Vagina (tissue), 2 donors: ENCODE results near the gene TCF4.

Experiments used
- POLR2AphosphoS5 ChIP-seq, 2 donors: sonication (generic); formaldehyde crosslinking; IDR thresholded peaks; one replicate each; pipeline ENCODE4 v1.9.0; 2017; ENCODE audit warnings: antibody characterized with exemption in 2 of 2, mild to moderate bottlenecking in 2 of 2, low read depth in 1 of 2; ENCODE audit not compliant: insufficient read depth in 1 of 2
- TF ChIP-seq, protein P1 (sequence below), 3 experiments: fragments of 450-650 bp in 2 of 3; fragments of 200-600 bp in 1 of 3; sonication (generic) in 1 of 3; IDR thresholded peaks; one replicate each; pipeline ENCODE4 v1.5.1; 2017 to 2019; ENCODE audit warnings: antibody characterized with exemption in 3 of 3, mild to moderate bottlenecking in 2 of 3, moderate library complexity in 2 of 3

DNA sequence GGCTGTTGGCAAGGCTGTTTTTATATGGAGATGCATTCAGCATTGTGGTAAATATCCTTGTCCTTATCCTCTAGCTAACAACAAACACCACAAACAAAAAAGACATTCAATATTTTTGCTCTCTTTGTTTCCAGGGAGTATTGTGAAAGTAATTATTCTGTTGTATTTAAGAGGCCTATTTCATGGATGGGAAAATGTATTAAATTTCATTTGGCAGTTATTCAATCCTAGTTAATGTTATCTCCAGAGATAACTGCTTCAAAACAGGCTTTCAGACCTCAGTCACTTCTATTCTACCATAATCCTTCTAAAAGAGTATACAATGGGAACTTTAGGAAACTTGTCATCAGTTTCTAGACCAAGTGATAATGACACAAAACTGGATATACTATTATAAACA lies 348.3 kb downstream of the TCF4 start:
- TF ChIP-seq, protein P1, sequence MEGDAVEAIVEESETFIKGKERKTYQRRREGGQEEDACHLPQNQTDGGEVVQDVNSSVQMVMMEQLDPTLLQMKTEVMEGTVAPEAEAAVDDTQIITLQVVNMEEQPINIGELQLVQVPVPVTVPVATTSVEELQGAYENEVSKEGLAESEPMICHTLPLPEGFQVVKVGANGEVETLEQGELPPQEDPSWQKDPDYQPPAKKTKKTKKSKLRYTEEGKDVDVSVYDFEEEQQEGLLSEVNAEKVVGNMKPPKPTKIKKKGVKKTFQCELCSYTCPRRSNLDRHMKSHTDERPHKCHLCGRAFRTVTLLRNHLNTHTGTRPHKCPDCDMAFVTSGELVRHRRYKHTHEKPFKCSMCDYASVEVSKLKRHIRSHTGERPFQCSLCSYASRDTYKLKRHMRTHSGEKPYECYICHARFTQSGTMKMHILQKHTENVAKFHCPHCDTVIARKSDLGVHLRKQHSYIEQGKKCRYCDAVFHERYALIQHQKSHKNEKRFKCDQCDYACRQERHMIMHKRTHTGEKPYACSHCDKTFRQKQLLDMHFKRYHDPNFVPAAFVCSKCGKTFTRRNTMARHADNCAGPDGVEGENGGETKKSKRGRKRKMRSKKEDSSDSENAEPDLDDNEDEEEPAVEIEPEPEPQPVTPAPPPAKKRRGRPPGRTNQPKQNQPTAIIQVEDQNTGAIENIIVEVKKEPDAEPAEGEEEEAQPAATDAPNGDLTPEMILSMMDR (IDR thresholded peaks at IDR 0.05), result no peak
- no peak for TF ChIP-seq POLR2AphosphoS5 (IDR thresholded peaks at IDR 0.05; ENCODE audit: insufficient read depth in 1 of 2, low read depth in 1 of 2)
